Urothelium cell line (cell line): Measurements from ENCODE around the gene STX16.

Experiments used
- DNase-seq: peaks from one replicate; pipeline ENCODE4 v3.0.0; 2011; ENCODE audit warnings: low spot score, mixed read lengths
- FAIRE-seq: peaks from 2 replicates; lab custom pipeline; 2011; peaks lifted over from hg19 to GRCh38; lab: Jason Lieb, UNC

Gene STX16

GRCh38 chr20:58650776-58651558 lies at the start of gene STX16:
TSS of gene STX16 (plus strand) at chr20:58651283. CDS start at chr20:58652007, 724 bp downstream.
- peak; percentile 84 for FAIRE-seq

GRCh38 chr20:58602124-58602523 lies 49.0 kb upstream of the STX16 start:
- DNase-seq (no peak), FAIRE-seq (no peak)

More at GRCh38 chr20:58650776-58651558, at the start of gene STX16:
- peak; percentile 99 for DNase-seq

- no peak for FAIRE-seq
- no peak for DNase-seq
These were observed 47.4 kb upstream of the STX16 start for GRCh38 chr20:58603721-58604120.

- DNase-seq (no peak), FAIRE-seq (no peak)
These were observed 46.8 kb upstream of the STX16 start for GRCh38 chr20:58604128-58604881.

- FAIRE-seq (no peak), DNase-seq (no peak)
These were observed 45.6 kb upstream of the STX16 start for GRCh38 chr20:58605292-58606065.

GRCh38 chr20:58606184-58606583 lies 44.9 kb upstream of the STX16 start:
- no peak for FAIRE-seq
- no peak for DNase-seq

GRCh38 chr20:58608096-58608840 lies 42.8 kb upstream of the STX16 start:
- FAIRE-seq (no peak), DNase-seq (no peak)

GRCh38 chr20:58609026-58609425 lies 42.1 kb upstream of the STX16 start:
- FAIRE-seq (no peak), DNase-seq (no peak)

- FAIRE-seq (no peak), DNase-seq (no peak)
These were observed 40.8 kb upstream of the STX16 start for GRCh38 chr20:58610071-58610800.

- no peak for DNase-seq
- no peak for FAIRE-seq
These were observed 40.3 kb upstream of the STX16 start for GRCh38 chr20:58610811-58611210.

GRCh38 chr20:58611236-58612030 lies 39.6 kb upstream of the STX16 start:
- no peak for DNase-seq
- no peak for FAIRE-seq

GRCh38 chr20:58612121-58612691 lies 38.9 kb upstream of the STX16 start:
- DNase-seq (no peak), FAIRE-seq (no peak)

GRCh38 chr20:58613061-58613854 lies 37.8 kb upstream of the STX16 start:
- FAIRE-seq = no peak
- no peak for DNase-seq

GRCh38 chr20:58614366-58614765 lies 36.7 kb upstream of the STX16 start:
- no peak for FAIRE-seq
- DNase-seq = no peak

- DNase-seq (no peak), FAIRE-seq (no peak)
These were observed 35.9 kb upstream of the STX16 start for GRCh38 chr20:58614984-58615760.

GRCh38 chr20:58616411-58616810 lies 34.7 kb upstream of the STX16 start:
- DNase-seq (no peak), FAIRE-seq (no peak)

- no peak for FAIRE-seq
- no peak for DNase-seq
These were observed 33.9 kb upstream of the STX16 start for GRCh38 chr20:58617158-58617557.
